Left renal cortex interstitium (tissue), 4 donors: Measurements from ENCODE around the gene CCNYL1. TPM values are rescaled to one million over a fixed set of nuclear protein-coding genes. Genes with fewer than 3 reads are reported as not detected.
A peak's percentile ranks its signal among the peaks of the same experiment; 100 is the strongest.
"Not testable (repeated sequence)": the region's sequence is repeated elsewhere in the genome, so short reads cannot be mapped to it uniquely, and the experiment has no call there.

Source experiments
- DNase-seq, 4 donors: peaks; one replicate each; pipeline ENCODE4 v3.0.0-alpha.2; 2013; ENCODE audit warnings: low read depth in 4 of 4, low spot score in 2 of 4, missing footprints in 1 of 4
- polyA plus RNA-seq, 4 donors: library from polyadenylated mRNA; unstranded; fragments of 120-200 nt; gene quantifications; one replicate each; pipeline ENCODE4 v1.2.1, GENCODE V29; 2013; ENCODE audit not compliant: insufficient read length in 4 of 4

The CCNYL1 gene
- polyA plus RNA-seq, 4 donors, result 14.9 to 22.4 (median 19.1) TPM

DNA sequence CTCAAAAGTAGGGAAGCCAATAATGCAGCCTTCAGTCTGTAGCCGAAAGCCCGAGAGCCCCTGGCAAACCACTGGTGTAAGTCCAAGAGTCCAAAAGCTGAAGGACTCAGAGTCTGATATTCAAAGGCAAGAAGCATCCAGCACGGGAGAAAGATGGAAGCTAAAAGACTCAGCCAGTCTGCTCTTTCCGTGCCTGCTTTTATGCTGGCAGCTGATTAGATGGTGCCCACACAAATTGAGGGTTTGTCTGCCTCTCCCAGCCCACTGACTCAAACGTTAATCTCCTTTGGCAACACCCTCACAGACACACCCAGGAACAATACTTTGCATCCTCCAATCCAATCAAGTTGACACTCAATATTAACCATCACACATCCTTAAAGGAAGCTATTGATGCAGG lies 14.5 kb upstream of the CCNYL1 start:
- DNase-seq, result not testable (repeated sequence)

GRCh38 chr2:207697411-207697810 lies 14.0 kb upstream of the CCNYL1 start:
- DNase-seq, result no peak

- DNase-seq, result no peak
These were observed 13.1 kb upstream of the CCNYL1 start for GRCh38 chr2:207698301-207698700.

DNA sequence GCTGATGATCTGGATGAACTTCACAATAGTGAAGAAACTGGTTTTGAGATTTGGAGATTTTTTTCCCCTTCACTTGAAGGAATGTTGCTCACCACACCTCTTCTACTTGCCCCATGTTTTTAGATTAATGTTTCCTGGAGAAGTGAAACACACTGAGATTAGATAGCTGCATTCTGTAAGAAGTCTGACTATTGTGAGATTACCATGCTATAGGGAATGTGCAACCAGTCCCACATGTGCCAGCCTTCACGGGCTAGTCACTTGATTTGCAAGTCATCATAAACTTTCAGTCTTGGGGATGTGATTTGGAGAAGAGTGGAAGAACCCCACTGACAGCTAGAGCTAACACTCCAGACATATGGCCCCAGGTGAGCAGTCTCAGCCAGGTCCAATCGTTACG lies 7.4 kb upstream of the CCNYL1 start:
- no peak for DNase-seq

DNA sequence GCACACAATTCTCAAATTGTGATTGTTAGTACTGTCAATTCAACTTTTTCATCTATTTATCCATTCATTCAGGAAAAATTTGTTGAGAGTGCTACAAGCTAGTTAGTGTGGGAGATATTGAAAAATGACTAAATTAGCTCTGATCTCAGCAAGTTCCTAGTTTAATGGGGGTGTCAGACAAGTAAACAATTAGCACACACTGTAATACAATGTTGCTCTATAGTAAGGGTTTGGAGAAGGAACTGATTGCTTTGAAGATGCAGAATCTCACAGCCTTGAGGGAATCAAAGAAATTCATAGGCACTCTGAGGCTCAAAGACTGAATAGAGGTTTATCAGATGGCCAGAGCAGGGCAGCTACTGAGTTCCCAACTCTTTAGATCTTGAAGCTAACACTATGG lies 6.8 kb upstream of the CCNYL1 start:
- DNase-seq, result no peak

- no peak for DNase-seq
These were observed 4.2 kb upstream of the CCNYL1 start for GRCh38 chr2:207706936-207707860.

DNA sequence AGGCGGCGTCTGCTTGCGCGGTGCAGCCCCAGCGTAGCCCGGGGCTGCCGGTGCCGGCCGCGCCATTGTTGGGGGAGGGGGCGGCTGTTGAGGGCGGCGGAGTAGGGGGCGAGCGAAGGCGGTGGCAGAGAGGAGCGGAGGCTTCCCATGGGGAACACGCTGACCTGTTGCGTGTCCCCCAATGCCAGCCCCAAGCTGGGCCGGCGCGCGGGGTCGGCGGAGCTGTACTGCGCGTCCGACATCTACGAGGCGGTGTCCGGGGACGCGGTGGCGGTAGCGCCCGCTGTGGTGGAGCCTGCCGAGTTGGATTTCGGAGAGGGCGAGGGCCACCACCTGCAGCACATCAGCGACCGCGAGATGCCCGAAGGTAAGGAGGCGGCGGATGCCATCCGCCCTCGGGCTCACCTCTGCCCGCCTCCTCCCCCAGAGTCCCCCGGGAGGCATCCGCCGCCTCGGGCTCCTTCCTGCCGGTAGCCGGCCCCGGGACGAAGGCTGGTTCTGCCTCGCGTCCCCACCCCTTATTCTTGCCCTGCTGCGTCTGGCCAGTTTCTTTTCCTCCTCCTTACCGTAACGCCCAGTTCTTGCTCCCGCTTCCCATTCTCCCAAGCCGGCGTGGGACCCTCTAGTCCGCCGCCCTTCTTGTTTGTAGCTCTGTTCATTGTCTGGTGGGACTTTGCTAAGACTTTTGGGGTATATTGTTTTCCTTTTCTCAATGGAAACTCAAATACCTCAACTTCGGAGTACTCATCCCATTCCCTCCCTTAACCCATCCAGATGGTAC lies 500 bp downstream of the CCNYL1 start:
- DNase-seq, result peak in 2 of 4 donors; percentile 26 to 32

- DNase-seq, result no peak
These were observed 4.6 kb downstream of the CCNYL1 start for GRCh38 chr2:207716056-207716455.

- DNase-seq, result no peak
These were observed 7.1 kb downstream of the CCNYL1 start for GRCh38 chr2:207718521-207718920.

GRCh38 chr2:207719008-207719407 lies 7.6 kb downstream of the CCNYL1 start:
- no peak for DNase-seq

GRCh38 chr2:207719655-207720054 lies 8.2 kb downstream of the CCNYL1 start:
- DNase-seq, result not testable (repeated sequence)

- no peak for DNase-seq
These were observed 9.2 kb downstream of the CCNYL1 start for GRCh38 chr2:207720517-207721187.

GRCh38 chr2:207722773-207723424 lies 11.5 kb downstream of the CCNYL1 start:
- no peak for DNase-seq

- DNase-seq, result not testable (repeated sequence)
These were observed 12.0 kb downstream of the CCNYL1 start for GRCh38 chr2:207723425-207723787.

- no peak for DNase-seq
These were observed 12.7 kb downstream of the CCNYL1 start for GRCh38 chr2:207724113-207724512.

DNA sequence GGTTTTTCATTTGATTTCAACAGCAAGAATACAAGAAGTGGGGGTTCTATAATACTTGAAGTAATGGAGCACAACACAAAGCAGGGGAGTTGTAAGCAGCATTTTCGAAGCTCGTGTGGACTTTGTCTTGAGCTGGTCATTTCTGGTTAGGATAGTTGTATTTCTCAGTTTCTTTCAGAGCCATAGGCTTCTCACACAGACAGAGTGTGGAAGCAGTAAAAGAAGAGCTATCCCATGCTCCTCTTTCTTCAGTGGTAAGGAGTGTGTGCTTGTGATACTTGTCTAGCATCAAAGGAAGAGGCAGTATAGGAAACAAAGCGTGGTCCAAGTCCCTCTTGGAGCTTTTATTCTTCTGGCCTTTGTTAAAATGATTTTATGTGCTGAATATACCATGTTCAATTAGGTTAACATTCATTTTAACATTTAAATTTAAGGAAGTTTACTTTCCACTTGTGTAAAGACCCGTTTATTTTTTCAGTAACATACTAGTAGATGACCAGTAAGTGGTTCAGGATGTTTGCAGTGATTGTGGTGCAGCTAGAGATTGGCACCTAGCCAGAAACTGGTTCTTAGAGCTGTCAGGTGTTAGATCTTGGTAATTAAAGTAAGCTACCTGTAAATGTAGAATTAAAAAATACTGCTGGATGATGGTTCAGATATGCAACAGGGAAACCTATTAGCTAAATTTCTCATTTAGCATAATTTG lies 14.6 kb downstream of the CCNYL1 start:
- no peak for DNase-seq

- no peak for DNase-seq
These were observed 15.8 kb downstream of the CCNYL1 start for GRCh38 chr2:207727261-207727660.

DNA sequence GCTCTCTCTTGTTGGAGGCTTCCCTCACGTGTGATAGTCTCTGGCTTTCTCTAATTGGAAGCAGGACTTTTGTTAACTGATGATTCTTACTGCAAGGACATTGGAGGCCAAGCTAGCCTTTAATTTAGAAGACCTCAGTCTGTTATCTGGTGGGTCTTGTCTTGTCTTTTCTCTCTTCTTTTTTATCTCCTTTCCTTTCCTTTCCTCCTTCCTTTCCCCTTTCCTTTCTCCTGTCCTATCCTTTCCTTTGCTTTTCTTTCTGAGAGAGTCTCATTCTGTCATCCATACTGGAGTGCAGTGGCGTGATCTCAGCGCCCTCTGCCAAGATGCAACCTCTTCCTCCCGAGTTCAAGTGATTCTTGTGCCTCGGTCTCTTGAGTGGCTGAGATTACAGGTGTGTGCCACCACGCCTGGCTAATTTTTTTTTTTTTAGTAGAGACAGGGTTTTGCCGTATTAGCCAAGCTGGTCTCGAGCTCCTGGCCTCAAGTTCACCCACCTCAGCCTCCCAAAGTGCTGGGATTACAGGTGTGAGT lies 18.1 kb downstream of the CCNYL1 start:
- DNase-seq, result no peak

- DNase-seq, result no peak
These were observed 19.7 kb downstream of the CCNYL1 start for GRCh38 chr2:207731138-207731537.
